ENCODE results near the gene LRMDA.

The LRMDA gene

DNA sequence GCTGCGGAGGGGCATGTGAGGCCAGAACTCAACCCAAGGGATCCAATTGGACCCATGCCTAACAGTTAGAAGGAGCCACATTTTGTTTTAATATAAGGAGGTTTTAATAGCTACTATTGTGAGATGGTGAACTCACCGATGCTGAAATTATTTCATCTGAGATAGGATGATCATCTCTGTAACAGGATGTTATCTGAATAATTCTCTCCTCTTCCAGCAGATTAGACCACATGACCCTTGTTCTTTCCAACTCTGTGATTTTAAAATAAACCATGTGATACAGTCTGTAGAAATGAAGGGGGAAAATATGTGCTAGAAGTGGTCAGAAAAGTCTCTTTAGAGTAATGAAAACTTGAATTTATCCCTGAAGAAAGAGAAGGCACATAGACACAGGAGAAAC, 385.8 kb downstream of the LRMDA start:
- 100% methylated on average over 1 of the region's 2 CpGs for WGBS

DNA sequence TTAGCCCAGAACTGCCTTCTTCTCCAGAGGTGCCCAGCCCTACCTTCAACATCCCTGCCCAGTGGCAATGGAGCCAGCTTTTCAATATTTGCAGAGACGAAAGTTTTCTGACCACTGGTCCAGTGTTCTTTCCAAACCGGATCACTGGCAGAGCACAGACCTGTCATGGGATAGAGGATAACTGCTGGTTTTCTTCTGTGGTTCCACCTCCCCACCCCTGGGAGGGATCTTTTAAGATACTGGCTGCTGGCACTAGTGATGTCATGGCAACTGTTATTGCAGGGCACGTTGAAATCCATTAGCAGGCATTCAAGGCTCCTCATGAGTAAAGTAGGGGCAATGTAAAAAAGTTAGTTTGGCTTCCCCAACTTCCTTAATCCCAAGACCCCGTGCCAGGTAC, 387.1 kb downstream of the LRMDA start:
- H3K4me1 ChIP-seq (ENCODE audit: control insufficient read depth, insufficient read depth, low read depth, low read length) = no peaks in the 10 kb centered on the region
- 82% methylated on average over 4 of the region's 4 CpGs for WGBS
- H3K27ac ChIP-seq (ENCODE audit: low read length, poor library complexity, severe bottlenecking) = no peak overlapping the region
- H2BK12ac ChIP-seq (ENCODE audit: low read length in 2 of 2) = no peak overlapping the region
- no peak overlapping the region for H2AFZ ChIP-seq (ENCODE audit: low read depth, low read length)
- no peak overlapping the region for H3K23ac ChIP-seq (ENCODE audit: low read length in 2 of 2)
- H3K4me2 ChIP-seq (ENCODE audit: low read length, poor library complexity, severe bottlenecking) = no peak overlapping the region
- H2BK120ac ChIP-seq (ENCODE audit: low read depth, low read length) = no peak overlapping the region
- H2BK15ac ChIP-seq (ENCODE audit: low read depth, poor library complexity, severe bottlenecking) = no peak overlapping the region
- H3K4ac ChIP-seq (ENCODE audit: low read depth in 1 of 2, low read length in 2 of 2) = no peak overlapping the region
- H3K4me3 ChIP-seq (ENCODE audit: insufficient read depth in 1 of 2, low read depth in 1 of 2, low read length in 2 of 2) = no peak overlapping the region
- no peak overlapping the region for H3K14ac ChIP-seq (ENCODE audit: low read length in 2 of 2)
- no peak overlapping the region for H2BK5ac ChIP-seq (ENCODE audit: low read depth, low read length, poor library complexity, severe bottlenecking)
- no peak overlapping the region for H3K18ac ChIP-seq (ENCODE audit: low read depth in 1 of 2, low read length in 2 of 2)
- peaks cover 0 to 7% of the 10 kb centered on the region in 2 experiments for H3K27me3 ChIP-seq (ENCODE audit: control insufficient read depth in 1 of 2, insufficient read depth in 1 of 2, low read length in 2 of 2)
- H3K9ac ChIP-seq (ENCODE audit: low read length) = no peak overlapping the region
- H3K9me3 ChIP-seq (ENCODE audit: control insufficient read depth, low read length) = peaks cover 4% of the 10 kb centered on the region
- H3K36me3 ChIP-seq (ENCODE audit: control insufficient read depth in 1 of 2, insufficient read depth in 2 of 2, low read depth in 1 of 2, low read length in 2 of 2) = no peaks in the 10 kb centered on the region
- no peak overlapping the region for H2AK5ac ChIP-seq (ENCODE audit: low read length, severe bottlenecking)
- no peak overlapping the region for H4K91ac ChIP-seq (ENCODE audit: low read length)
- no peak for DNase-seq
- H3K79me1 ChIP-seq (replicated peaks; ENCODE audit: low read length, poor library complexity, severe bottlenecking) = no peaks in the 10 kb centered on the region
- no peak overlapping the region for H4K8ac ChIP-seq (ENCODE audit: low read length)

More for the DNA sequence above, 385.8 kb downstream of the LRMDA start:
- H3K18ac ChIP-seq (ENCODE audit: low read depth in 1 of 2, low read length in 2 of 2) = no peak overlapping the region
- H3K36me3 ChIP-seq (ENCODE audit: control insufficient read depth in 1 of 2, insufficient read depth in 2 of 2, low read depth in 1 of 2, low read length in 2 of 2) = no peaks in the 10 kb centered on the region
- H3K4me3 ChIP-seq (ENCODE audit: insufficient read depth in 1 of 2, low read depth in 1 of 2, low read length in 2 of 2) = no peak overlapping the region
- H2AFZ ChIP-seq (ENCODE audit: low read depth, low read length) = no peak overlapping the region
- H2BK12ac ChIP-seq (ENCODE audit: low read length in 2 of 2) = no peak overlapping the region
- H4K8ac ChIP-seq (ENCODE audit: low read length) = no peak overlapping the region
- peaks cover 3% of the 10 kb centered on the region for H3K9me3 ChIP-seq (ENCODE audit: control insufficient read depth, low read length)
- H3K14ac ChIP-seq (ENCODE audit: low read length in 2 of 2) = no peak overlapping the region
- no peak overlapping the region for H2BK5ac ChIP-seq (ENCODE audit: low read depth, low read length, poor library complexity, severe bottlenecking)
- H4K91ac ChIP-seq (ENCODE audit: low read length) = no peak overlapping the region
- H3K23ac ChIP-seq (ENCODE audit: low read length in 2 of 2) = no peak overlapping the region
- peaks cover 0 to 7% of the 10 kb centered on the region in 2 experiments for H3K27me3 ChIP-seq (ENCODE audit: control insufficient read depth in 1 of 2, insufficient read depth in 1 of 2, low read length in 2 of 2)
- no peak for DNase-seq
- H3K4me1 ChIP-seq (ENCODE audit: control insufficient read depth, insufficient read depth, low read depth, low read length) = no peaks in the 10 kb centered on the region
- no peak overlapping the region for H2BK120ac ChIP-seq (ENCODE audit: low read depth, low read length)
- no peak overlapping the region for H3K27ac ChIP-seq (ENCODE audit: low read length, poor library complexity, severe bottlenecking)
- no peak overlapping the region for H3K4ac ChIP-seq (ENCODE audit: low read depth in 1 of 2, low read length in 2 of 2)
- no peaks in the 10 kb centered on the region for H3K79me1 ChIP-seq (replicated peaks; ENCODE audit: low read length, poor library complexity, severe bottlenecking)
- H2AK5ac ChIP-seq (ENCODE audit: low read length, severe bottlenecking) = no peak overlapping the region
- H3K9ac ChIP-seq (ENCODE audit: low read length) = no peak overlapping the region
- H3K4me2 ChIP-seq (ENCODE audit: low read length, poor library complexity, severe bottlenecking) = no peak overlapping the region
- H2BK15ac ChIP-seq (ENCODE audit: low read depth, poor library complexity, severe bottlenecking) = no peak overlapping the region

DNA sequence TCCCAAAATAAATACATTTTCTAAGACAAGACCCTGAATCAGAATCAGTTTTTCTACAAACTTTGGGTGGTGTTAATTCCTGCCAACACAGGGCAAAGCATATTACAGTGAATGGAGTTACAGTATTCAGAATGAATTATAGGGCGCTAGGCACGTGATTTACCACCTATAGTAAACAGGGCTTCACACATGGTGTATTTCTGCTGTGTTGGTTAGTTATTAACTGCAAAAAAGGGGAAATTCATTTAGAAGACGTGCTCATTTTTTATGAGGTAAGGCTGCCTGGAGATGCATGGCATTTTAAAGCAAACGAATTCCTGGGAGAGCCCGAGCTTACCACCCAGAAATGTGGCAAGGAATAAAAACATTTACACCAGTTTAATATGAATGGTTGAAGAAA, 393.8 kb downstream of the LRMDA start:
- no peaks in the 10 kb centered on the region for H3K36me3 ChIP-seq (ENCODE audit: control insufficient read depth in 1 of 2, insufficient read depth in 2 of 2, low read depth in 1 of 2, low read length in 2 of 2)
- no peak overlapping the region for H2BK5ac ChIP-seq (ENCODE audit: low read depth, low read length, poor library complexity, severe bottlenecking)
- WGBS = 79% methylated on average over 4 of the region's 5 CpGs
- no peaks in the 10 kb centered on the region for H3K4me1 ChIP-seq (ENCODE audit: control insufficient read depth, insufficient read depth, low read depth, low read length)
- H2BK12ac ChIP-seq (ENCODE audit: low read length in 2 of 2) = no peak overlapping the region
- no peak overlapping the region for H2AFZ ChIP-seq (ENCODE audit: low read depth, low read length)
- no peak overlapping the region for H3K18ac ChIP-seq (ENCODE audit: low read depth in 1 of 2, low read length in 2 of 2)
- H3K14ac ChIP-seq (ENCODE audit: low read length in 2 of 2) = no peak overlapping the region
- no peak overlapping the region for H3K4ac ChIP-seq (ENCODE audit: low read depth in 1 of 2, low read length in 2 of 2)
- DNase-seq = no peak
- no peak overlapping the region for H3K9ac ChIP-seq (ENCODE audit: low read length)
- H3K27ac ChIP-seq (ENCODE audit: low read length, poor library complexity, severe bottlenecking) = no peak overlapping the region
- H2BK15ac ChIP-seq (ENCODE audit: low read depth, poor library complexity, severe bottlenecking) = no peak overlapping the region
- no peak overlapping the region for H2AK5ac ChIP-seq (ENCODE audit: low read length, severe bottlenecking)
- H3K4me2 ChIP-seq (ENCODE audit: low read length, poor library complexity, severe bottlenecking) = no peak overlapping the region
- H4K91ac ChIP-seq (ENCODE audit: low read length) = no peak overlapping the region
- H3K9me3 ChIP-seq (ENCODE audit: control insufficient read depth, low read length) = peaks cover 4% of the 10 kb centered on the region
- no peaks in the 10 kb centered on the region for H3K79me1 ChIP-seq (replicated peaks; ENCODE audit: low read length, poor library complexity, severe bottlenecking)
- H3K23ac ChIP-seq (ENCODE audit: low read length in 2 of 2) = no peak overlapping the region
- H3K4me3 ChIP-seq (ENCODE audit: insufficient read depth in 1 of 2, low read depth in 1 of 2, low read length in 2 of 2) = no peak overlapping the region
- H2BK120ac ChIP-seq (ENCODE audit: low read depth, low read length) = no peak overlapping the region
- H4K8ac ChIP-seq (ENCODE audit: low read length) = no peak overlapping the region
- no peaks in the 10 kb centered on the region for H3K27me3 ChIP-seq (ENCODE audit: control insufficient read depth in 1 of 2, insufficient read depth in 1 of 2, low read length in 2 of 2)

DNA sequence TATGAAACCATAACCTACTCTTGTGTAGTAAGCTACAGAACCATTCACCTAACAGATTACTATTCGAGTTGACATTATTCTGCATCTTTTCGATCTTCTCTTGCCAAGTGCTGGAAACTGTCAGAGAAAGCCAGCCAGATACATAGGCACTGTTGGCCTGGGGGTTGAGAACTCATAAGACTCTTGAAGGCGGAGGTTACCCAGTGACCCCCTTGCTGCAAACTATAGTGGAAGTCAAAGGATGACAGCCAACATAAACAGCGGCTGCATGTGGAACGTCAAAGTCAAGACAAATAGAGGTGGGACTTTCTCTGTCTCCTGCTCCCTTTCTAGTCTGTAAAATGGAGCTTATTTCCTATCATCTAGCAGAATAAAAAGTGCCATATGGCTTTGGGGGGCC, 394.2 kb downstream of the LRMDA start:
- Histone ChIP-seq H3K27me3 (ENCODE audit: control insufficient read depth in 1 of 2, insufficient read depth in 1 of 2, low read length in 2 of 2) (no peaks in the 10 kb centered on the region), H4K91ac (ENCODE audit: low read length) (no peak overlapping the region), H3K9ac (ENCODE audit: low read length) (no peak overlapping the region), H3K4me1 (ENCODE audit: control insufficient read depth, insufficient read depth, low read depth, low read length) (no peaks in the 10 kb centered on the region), H2AFZ (ENCODE audit: low read depth, low read length) (no peak overlapping the region), H3K14ac (ENCODE audit: low read length in 2 of 2) (no peak overlapping the region), H3K4me2 (ENCODE audit: low read length, poor library complexity, severe bottlenecking) (no peak overlapping the region), H3K4me3 (ENCODE audit: insufficient read depth in 1 of 2, low read depth in 1 of 2, low read length in 2 of 2) (no peak overlapping the region), H3K23ac (ENCODE audit: low read length in 2 of 2) (no peak overlapping the region), H3K9me3 (ENCODE audit: control insufficient read depth, low read length) (peaks cover 4% of the 10 kb centered on the region), H2BK120ac (ENCODE audit: low read depth, low read length) (no peak overlapping the region), H3K79me1 (replicated peaks; ENCODE audit: low read length, poor library complexity, severe bottlenecking) (no peaks in the 10 kb centered on the region), H3K27ac (ENCODE audit: low read length, poor library complexity, severe bottlenecking) (no peak overlapping the region), H3K18ac (ENCODE audit: low read depth in 1 of 2, low read length in 2 of 2) (no peak overlapping the region), H3K4ac (ENCODE audit: low read depth in 1 of 2, low read length in 2 of 2) (no peak overlapping the region), H3K36me3 (ENCODE audit: control insufficient read depth in 1 of 2, insufficient read depth in 2 of 2, low read depth in 1 of 2, low read length in 2 of 2) (no peaks in the 10 kb centered on the region), H4K8ac (ENCODE audit: low read length) (no peak overlapping the region), H2BK5ac (ENCODE audit: low read depth, low read length, poor library complexity, severe bottlenecking) (no peak overlapping the region), H2AK5ac (ENCODE audit: low read length, severe bottlenecking) (no peak overlapping the region), H2BK12ac (ENCODE audit: low read length in 2 of 2) (no peak overlapping the region), H2BK15ac (ENCODE audit: low read depth, poor library complexity, severe bottlenecking) (no peak overlapping the region)
- DNase-seq = no peak
- 43% methylated on average over 5 of the region's 5 CpGs for WGBS

Measured in mesenchymal stem cell (in vitro differentiated cells and primary cell).